Uterus (tissue), 4 donors: ENCODE data around the gene SLC39A11. TPM values are rescaled to one million over a fixed set of nuclear protein-coding genes. Genes with fewer than 3 reads are reported as not detected.

Experiments
- DNase-seq, 2 donors: peaks; one replicate each; pipeline ENCODE4 v3.0.0-alpha.2; 2019 to 2020
- H3K27ac ChIP-seq, 2 donors: fragments of 200-600 bp; sonication (generic); 1 replicate in 1 of 2; 2 replicates in 1 of 2; pipeline ENCODE4 v1.5.1; 2016 to 2018
- H3K27me3 ChIP-seq, 2 donors: fragments of 200-600 bp; sonication (generic); one replicate each; pipeline ENCODE4 v1.5.1; 2018 to 2019; ENCODE audit warnings: control low read depth in 1 of 2
- H3K36me3 ChIP-seq, 2 donors: fragments of 200-600 bp; sonication (generic); one replicate each; pipeline ENCODE4 v1.5.1; 2019; ENCODE audit warnings: control low read depth in 1 of 2
- H3K4me1 ChIP-seq, 2 donors: fragments of 200-600 bp; sonication (generic); one replicate each; pipeline ENCODE4 v1.5.1; 2018 to 2019; ENCODE audit warnings: control low read depth in 1 of 2
- H3K4me3 ChIP-seq, 2 donors: fragments of 200-600 bp; sonication (generic); 1 replicate in 1 of 2; 2 replicates in 1 of 2; pipeline ENCODE4 v1.5.1; 2018 to 2019; ENCODE audit warnings: mild to moderate bottlenecking in 1 of 2
- H3K9me3 ChIP-seq, 2 donors: fragments of 200-600 bp; sonication (generic); one replicate each; pipeline ENCODE4 v1.5.1; 2019; ENCODE audit warnings: control low read depth in 1 of 2
- CTCF ChIP-seq, 4 experiments: fragments of 200-600 bp in 2 of 4; fragments of 450-650 bp in 2 of 4; sonication (generic) in 2 of 4; IDR thresholded peaks; one replicate each; pipeline ENCODE4 v1.5.1; 2016 to 2019; ENCODE audit warnings: antibody characterized with exemption in 4 of 4, mild to moderate bottlenecking in 2 of 4, moderate library complexity in 1 of 4
- POLR2A ChIP-seq, 2 donors: fragments of 450-650 bp; IDR thresholded peaks; one replicate each; pipeline ENCODE4 v1.6.1; 2016; ENCODE audit warnings: antibody characterized with exemption in 2 of 2, mild to moderate bottlenecking in 1 of 2, moderate library complexity in 1 of 2
- intact Hi-C: fragments of 100-400 bp; cut with DNase I; formaldehyde crosslinking; loops from one replicate; pipeline ENCODE4 v1.15.1; 2023; ENCODE audit warnings: low total_unique reads
- total RNA-seq, 4 donors: library from RNA; depleted of rRNA in 3 of 4; stranded (reverse); fragments of >200 nt in 3 of 4; gene quantifications; one replicate each; pipeline versions ENCODE4 v1.1.0 to v1.2.4, GENCODE V29; 2014 to 2023
- donor health status: DM: yes; HTN: yes; CAD: no.

The SLC39A11 gene
- total RNA-seq, 4 donors from 2014 or later = 5.4 to 56.2 (median 21.0) TPM

- Histone ChIP-seq H3K27ac (no peak overlapping the region), H3K4me3 (no peak overlapping the region), H3K27me3 (no peaks in the 10 kb centered on the region), H3K4me1 (no peaks in the 10 kb centered on the region), H3K9me3 (no peaks in the 10 kb centered on the region), H3K36me3 (no peaks in the 10 kb centered on the region)
- no peak for TF ChIP-seq CTCF (IDR thresholded peaks at IDR 0.05)
- TF ChIP-seq POLR2A (IDR thresholded peaks at IDR 0.05) = no peak
- intact Hi-C loops = no loop called here
- no peak for DNase-seq
Measured at GRCh38 chr17:72887917-72888316, 204.6 kb downstream of the SLC39A11 start.

- no peak overlapping the region for H3K27ac ChIP-seq
- intact Hi-C loops = no loop called here
- no peaks in the 10 kb centered on the region for H3K27me3 ChIP-seq
- no peaks in the 10 kb centered on the region for H3K4me1 ChIP-seq
- no peak overlapping the region for H3K4me3 ChIP-seq
- DNase-seq = no peak
- no peaks in the 10 kb centered on the region for H3K9me3 ChIP-seq
- TF ChIP-seq POLR2A (IDR thresholded peaks at IDR 0.05) (no peak), CTCF (IDR thresholded peaks at IDR 0.05) (no peak)
- H3K36me3 ChIP-seq = no peaks in the 10 kb centered on the region
Measured at GRCh38 chr17:72887322-72887721, 205.2 kb downstream of the SLC39A11 start.

GRCh38 chr17:72886622-72887021 is 205.9 kb downstream of the SLC39A11 start:
- intact Hi-C loops = no loop called here
- Histone ChIP-seq H3K36me3 (no peaks in the 10 kb centered on the region), H3K9me3 (no peaks in the 10 kb centered on the region), H3K4me3 (no peak overlapping the region), H3K27me3 (no peaks in the 10 kb centered on the region), H3K27ac (no peak overlapping the region), H3K4me1 (no peaks in the 10 kb centered on the region)
- no peak for DNase-seq
- no peak for TF ChIP-seq POLR2A (IDR thresholded peaks at IDR 0.05)
- no peak for TF ChIP-seq CTCF (IDR thresholded peaks at IDR 0.05)

- no peak for DNase-seq
- no peak for TF ChIP-seq CTCF (IDR thresholded peaks at IDR 0.05)
- no peak for TF ChIP-seq POLR2A (IDR thresholded peaks at IDR 0.05)
- intact Hi-C loops = no loop called here
- H3K27me3 ChIP-seq = no peaks in the 10 kb centered on the region
- H3K9me3 ChIP-seq = no peaks in the 10 kb centered on the region
- H3K36me3 ChIP-seq = no peaks in the 10 kb centered on the region
- no peak overlapping the region for H3K27ac ChIP-seq
- no peaks in the 10 kb centered on the region for H3K4me1 ChIP-seq
- no peak overlapping the region for H3K4me3 ChIP-seq
Measured at GRCh38 chr17:72884066-72884465, 208.4 kb downstream of the SLC39A11 start.

- DNase-seq = no peak
- Histone ChIP-seq H3K27me3 (no peaks in the 10 kb centered on the region), H3K36me3 (no peaks in the 10 kb centered on the region), H3K4me3 (no peak overlapping the region), H3K9me3 (no peaks in the 10 kb centered on the region), H3K4me1 (no peaks in the 10 kb centered on the region), H3K27ac (no peak overlapping the region)
- TF ChIP-seq POLR2A (IDR thresholded peaks at IDR 0.05) (no peak), CTCF (IDR thresholded peaks at IDR 0.05) (no peak)
- intact Hi-C loops = no loop called here
Measured at GRCh38 chr17:72883351-72883750, 209.1 kb downstream of the SLC39A11 start.
